Sigmoid colon (tissue), 7 donors: Measurements from ENCODE around the gene GET3. TPM values are rescaled to one million over a fixed set of nuclear protein-coding genes. Genes with fewer than 3 reads are reported as not detected.

Experiments used
- DNase-seq: peaks from one replicate; pipeline ENCODE4 v3.0.0-alpha.2; 2019
- H3K27ac ChIP-seq, 4 donors: fragments of 200-600 bp; sonication (generic); one replicate each; pipeline ENCODE4 v1.5.1; 2016 to 2019; ENCODE audit warnings: mild to moderate bottlenecking in 1 of 4
- H3K27me3 ChIP-seq, 3 donors: fragments of 200-600 bp; sonication (generic); one replicate each; pipeline ENCODE4 v1.5.1; 2019; ENCODE audit warnings: mild to moderate bottlenecking in 1 of 3
- H3K36me3 ChIP-seq, 4 donors: fragments of 200-600 bp; sonication (generic); one replicate each; pipeline ENCODE4 v1.5.1; 2016 to 2019
- H3K4me1 ChIP-seq, 4 donors: fragments of 200-600 bp; sonication (generic); one replicate each; pipeline ENCODE4 v1.5.1; 2017 to 2019
- H3K4me3 ChIP-seq, 4 donors: fragments of 200-600 bp; sonication (generic); one replicate each; pipeline ENCODE4 v1.5.1; 2017 to 2019; ENCODE audit warnings: mild to moderate bottlenecking in 2 of 4, moderate library complexity in 1 of 4
- H3K9me3 ChIP-seq, 4 donors: fragments of 200-600 bp in 3 of 4; sonication (generic) in 3 of 4; one replicate each; pipeline versions ENCODE4 v1.5.1 to v1.6.1; 2013 to 2019
- EP300 ChIP-seq, 4 donors: sonication (generic); formaldehyde crosslinking; IDR thresholded peaks; one replicate each; pipeline ENCODE4 v1.6.1; 2017; ENCODE audit warnings: antibody characterized with exemption in 4 of 4
- POLR2A ChIP-seq, 2 donors: fragments of 450-650 bp; IDR thresholded peaks; one replicate each; pipeline ENCODE4 v1.6.1; 2016; ENCODE audit warnings: antibody characterized with exemption in 2 of 2, mild to moderate bottlenecking in 2 of 2, moderate library complexity in 2 of 2
- POLR2AphosphoS5 ChIP-seq, 4 donors: sonication (generic); formaldehyde crosslinking; IDR thresholded peaks; one replicate each; pipeline ENCODE4 v1.6.1; 2017; ENCODE audit warnings: antibody characterized with exemption in 4 of 4
- WGBS, 2 donors: extraction: QIAGEN DNeasy Blood & Tissue Kit; methylation state at CpG; one replicate each; pipeline ENCODE4 v1.1.7; 2013; 5-methylcytosine and 5-hydroxymethylcytosine counted together
- intact Hi-C: fragments of 100-400 bp; cut with DNase I; formaldehyde crosslinking; loops from one replicate; pipeline ENCODE4 v1.15.1; 2023
- polyA plus RNA-seq, 3 donors: library from polyadenylated mRNA; stranded (reverse); fragments of 200-250 nt; gene quantifications; one replicate each; pipeline ENCODE4 v1.2.3, GENCODE V29; 2013
- total RNA-seq, 4 donors: library from RNA; depleted of rRNA; stranded (reverse); fragments of >200 nt; gene quantifications; one replicate each; pipeline ENCODE4 v1.1.0, GENCODE V29; 2016
- TF ChIP-seq, protein P1 (sequence below), 4 experiments: fragments of 450-650 bp in 3 of 4; fragments of 200-600 bp in 1 of 4; IDR thresholded peaks; one replicate each; pipeline ENCODE4 v1.5.1; 2016 to 2019; ENCODE audit warnings: antibody characterized with exemption in 4 of 4, mild to moderate bottlenecking in 3 of 4, moderate library complexity in 2 of 4
- donor health status: healthy with polysubstance abuse.
- donor health status: Bipolar disorder and iron deficiency.
- donor health status: healthy.

GET3 gene
- total and polyA plus RNA-seq, 7 donors: 34.6 to 121 (median 59.4) TPM

DNA sequence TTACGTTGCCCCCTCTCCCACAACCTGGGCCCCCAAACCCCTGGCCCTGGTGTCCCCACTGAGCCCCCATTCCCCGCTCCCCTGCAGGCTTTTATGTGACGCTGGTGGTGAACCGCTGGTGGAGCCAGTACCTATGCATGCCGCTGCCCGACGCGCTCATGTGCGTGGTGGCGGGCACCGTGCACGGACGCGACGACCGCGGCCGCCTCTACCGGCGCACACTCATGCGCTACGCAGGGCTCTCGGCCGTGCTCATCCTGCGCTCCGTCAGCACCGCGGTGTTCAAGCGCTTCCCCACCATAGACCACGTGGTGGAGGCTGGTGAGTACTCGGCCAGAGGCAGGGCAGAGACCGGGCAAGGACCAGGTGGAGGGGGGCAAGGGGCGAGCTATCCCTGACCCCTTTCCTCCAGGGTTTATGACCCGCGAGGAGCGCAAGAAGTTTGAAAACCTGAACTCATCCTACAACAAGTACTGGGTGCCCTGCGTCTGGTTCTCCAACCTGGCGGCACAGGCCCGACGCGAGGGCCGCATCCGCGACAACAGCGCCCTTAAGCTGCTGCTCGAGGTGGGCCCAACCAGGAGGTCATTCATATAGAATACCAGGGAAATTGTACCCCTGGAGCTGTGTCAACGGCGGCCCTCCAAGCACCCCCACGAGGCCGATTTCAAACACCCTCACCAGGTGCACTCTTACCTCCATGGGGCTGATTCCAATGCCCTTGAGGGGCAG is 17.3 kb downstream of the GET3 start:
- intact Hi-C loops: no loop called here
- 72 to 78% methylated on average over 50 of the region's 50 CpGs for WGBS, 2 donors
- H3K4me3 ChIP-seq: no peak overlapping the region
- DNase-seq: no peak
- peaks cover 0 to 17% (median 6%) of the 10 kb centered on the region in 3 donors for H3K27me3 ChIP-seq
- TF ChIP-seq POLR2AphosphoS5 (IDR thresholded peaks at IDR 0.05) (no peak), EP300 (IDR thresholded peaks at IDR 0.05) (no peak), POLR2A (IDR thresholded peaks at IDR 0.05) (no peak)
- TF ChIP-seq, protein P1, sequence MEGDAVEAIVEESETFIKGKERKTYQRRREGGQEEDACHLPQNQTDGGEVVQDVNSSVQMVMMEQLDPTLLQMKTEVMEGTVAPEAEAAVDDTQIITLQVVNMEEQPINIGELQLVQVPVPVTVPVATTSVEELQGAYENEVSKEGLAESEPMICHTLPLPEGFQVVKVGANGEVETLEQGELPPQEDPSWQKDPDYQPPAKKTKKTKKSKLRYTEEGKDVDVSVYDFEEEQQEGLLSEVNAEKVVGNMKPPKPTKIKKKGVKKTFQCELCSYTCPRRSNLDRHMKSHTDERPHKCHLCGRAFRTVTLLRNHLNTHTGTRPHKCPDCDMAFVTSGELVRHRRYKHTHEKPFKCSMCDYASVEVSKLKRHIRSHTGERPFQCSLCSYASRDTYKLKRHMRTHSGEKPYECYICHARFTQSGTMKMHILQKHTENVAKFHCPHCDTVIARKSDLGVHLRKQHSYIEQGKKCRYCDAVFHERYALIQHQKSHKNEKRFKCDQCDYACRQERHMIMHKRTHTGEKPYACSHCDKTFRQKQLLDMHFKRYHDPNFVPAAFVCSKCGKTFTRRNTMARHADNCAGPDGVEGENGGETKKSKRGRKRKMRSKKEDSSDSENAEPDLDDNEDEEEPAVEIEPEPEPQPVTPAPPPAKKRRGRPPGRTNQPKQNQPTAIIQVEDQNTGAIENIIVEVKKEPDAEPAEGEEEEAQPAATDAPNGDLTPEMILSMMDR (IDR thresholded peaks at IDR 0.05): no peak
- H3K36me3 ChIP-seq: no peaks in the 10 kb centered on the region
- H3K27ac ChIP-seq: no peak overlapping the region
- no peaks in the 10 kb centered on the region for H3K9me3 ChIP-seq
- H3K4me1 ChIP-seq: peaks cover 0 to 13% (median 9%) of the 10 kb centered on the region in 4 donors

DNA sequence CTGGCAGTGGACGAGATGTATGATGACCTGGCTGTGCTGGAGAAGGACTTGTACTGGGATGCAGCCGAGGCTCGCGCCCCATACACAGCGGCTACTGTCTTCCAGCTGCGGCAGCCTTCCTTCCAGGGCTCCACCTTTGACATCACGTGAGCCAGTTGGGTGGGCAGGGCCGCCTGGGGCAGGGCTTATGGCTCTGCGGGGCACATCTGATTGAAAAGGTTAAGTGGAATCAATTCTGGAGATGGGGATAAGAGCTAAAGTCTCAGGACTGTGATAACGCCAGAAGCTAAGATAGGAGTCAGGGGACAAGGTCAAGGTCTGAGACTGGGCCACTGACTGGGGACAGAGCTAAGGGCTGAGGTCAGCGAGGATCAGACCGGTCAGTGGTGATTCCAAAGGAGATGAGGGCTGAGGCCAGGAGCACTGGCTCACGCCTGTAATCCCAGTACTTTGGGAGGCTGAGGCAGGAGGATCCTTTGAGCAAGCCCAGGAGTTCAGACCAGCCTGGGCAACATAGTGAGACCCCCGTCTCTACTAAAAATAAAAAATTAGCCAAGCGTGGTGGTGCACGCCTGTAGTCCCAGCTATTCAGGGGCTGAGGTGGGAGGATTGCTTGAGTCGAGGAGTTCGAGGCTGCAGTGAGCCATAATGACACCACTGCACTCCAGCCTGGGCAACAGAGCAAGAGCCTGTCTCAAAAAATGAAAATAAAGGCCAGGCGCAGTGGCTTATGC is 19.0 kb downstream of the GET3 start:
- Histone ChIP-seq H3K27me3 (peaks cover 0 to 3% (median 0%) of the 10 kb centered on the region in 3 donors), H3K9me3 (no peaks in the 10 kb centered on the region), H3K4me1 (peaks cover 0 to 13% (median 9%) of the 10 kb centered on the region in 4 donors), H3K27ac (no peak overlapping the region), H3K4me3 (no peak overlapping the region), H3K36me3 (no peaks in the 10 kb centered on the region)
- intact Hi-C loops: no loop called here
- TF ChIP-seq POLR2A (IDR thresholded peaks at IDR 0.05): no peak
- TF ChIP-seq, protein P1 (IDR thresholded peaks at IDR 0.05): no peak
- TF ChIP-seq EP300 (IDR thresholded peaks at IDR 0.05): no peak
- TF ChIP-seq POLR2AphosphoS5 (IDR thresholded peaks at IDR 0.05): no peak
- WGBS, 2 donors: 82 to 87% methylated on average over 19 of the region's 19 CpGs
- DNase-seq: no peak

DNA sequence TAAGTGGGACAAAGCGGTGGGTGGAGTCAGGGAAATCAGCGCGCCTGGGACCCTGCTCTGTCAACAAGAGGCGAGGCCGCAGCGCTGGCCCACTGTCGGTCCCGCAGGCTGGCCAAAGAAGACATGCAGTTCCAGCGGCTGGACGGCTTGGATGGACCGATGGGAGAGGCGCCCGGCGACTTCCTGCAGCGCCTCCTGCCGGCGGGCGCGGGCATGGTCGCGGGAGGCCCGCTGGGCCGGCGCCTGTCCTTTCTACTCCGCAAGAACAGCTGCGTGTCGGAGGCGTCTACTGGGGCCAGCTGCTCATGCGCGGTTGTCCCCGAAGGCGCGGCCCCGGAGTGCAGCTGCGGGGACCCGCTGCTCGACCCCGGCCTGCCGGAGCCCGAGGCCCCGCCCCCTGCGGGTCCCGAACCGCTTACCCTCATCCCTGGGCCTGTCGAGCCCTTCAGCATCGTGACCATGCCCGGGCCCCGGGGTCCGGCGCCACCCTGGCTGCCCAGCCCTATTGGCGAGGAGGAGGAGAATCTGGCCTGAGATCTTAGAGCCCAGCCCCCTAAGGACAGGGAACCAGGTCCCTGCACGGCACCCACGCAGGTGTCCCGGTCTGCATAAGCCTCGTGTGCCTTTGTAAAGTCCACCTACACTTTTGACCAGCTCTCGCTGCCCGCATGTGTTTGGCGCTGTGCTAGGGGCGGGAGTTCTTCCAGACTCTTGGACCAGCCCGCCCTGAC is 20.4 kb downstream of the GET3 start:
- WGBS, 2 donors: 5 to 9% methylated on average over 60 of the region's 60 CpGs
- no peak for TF ChIP-seq EP300 (IDR thresholded peaks at IDR 0.05)
- TF ChIP-seq, protein P1 (IDR thresholded peaks at IDR 0.05): peak; percentile 56 to 85 (median 78)
- Histone ChIP-seq H3K27ac (peak overlapping the region; percentile 28 to 53 (median 40)), H3K27me3 (no peaks in the 10 kb centered on the region), H3K36me3 (peaks cover 0 to 4% (median 0%) of the 10 kb centered on the region in 4 donors), H3K4me3 (peak overlapping the region; percentile 1 to 41 (median 34)), H3K9me3 (no peaks in the 10 kb centered on the region), H3K4me1 (peaks cover 0 to 13% (median 9%) of the 10 kb centered on the region in 4 donors)
- intact Hi-C loops: no loop called here
- peak; percentile 87 for DNase-seq

DNA sequence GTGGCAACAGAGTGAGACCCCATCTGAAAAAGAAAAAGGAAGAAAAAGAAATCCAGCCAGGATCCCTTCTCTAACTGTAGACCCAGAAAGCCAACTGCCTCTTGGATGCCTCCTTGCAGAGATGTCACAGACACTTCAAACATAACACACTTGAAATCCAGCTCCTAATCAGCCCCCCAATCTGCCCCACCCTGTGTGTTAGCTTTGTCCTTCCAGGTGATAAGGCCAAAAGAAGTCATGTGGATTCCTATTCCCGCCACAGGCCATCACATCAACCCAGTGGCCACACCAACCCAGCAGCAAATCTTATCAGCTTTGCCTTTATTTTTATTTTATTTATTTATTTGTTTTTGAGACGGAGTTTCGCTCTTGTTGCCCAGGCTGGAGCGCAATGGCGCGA is 22.4 kb downstream of the GET3 start:
- WGBS, 2 donors: 88 to 90% methylated on average over 6 of the region's 6 CpGs
- Histone ChIP-seq H3K4me3 (no peak overlapping the region), H3K27me3 (no peaks in the 10 kb centered on the region), H3K4me1 (peaks cover 0 to 13% (median 9%) of the 10 kb centered on the region in 4 donors), H3K9me3 (no peaks in the 10 kb centered on the region), H3K27ac (no peak overlapping the region), H3K36me3 (peaks cover 0 to 18% (median 1%) of the 10 kb centered on the region in 4 donors)
- no peak for DNase-seq
- intact Hi-C loops: no loop called here
- TF ChIP-seq EP300 (IDR thresholded peaks at IDR 0.05) (no peak), POLR2A (IDR thresholded peaks at IDR 0.05) (no peak), POLR2AphosphoS5 (IDR thresholded peaks at IDR 0.05) (no peak)
- TF ChIP-seq, protein P1 (IDR thresholded peaks at IDR 0.05): no peak
